Upper lobe of left lung (tissue), 4 donors: ENCODE data around the gene NFATC2IP.

ENCODE experiments used
- CTCF ChIP-seq, 6 experiments: fragments of 450-650 bp in 4 of 6; fragments of 200-600 bp in 2 of 6; sonication (generic) in 2 of 6; IDR thresholded peaks; one replicate each; pipeline ENCODE4 v1.5.1; 2016 to 2019; ENCODE audit warnings: antibody characterized with exemption in 6 of 6
- EP300 ChIP-seq, 4 donors: sonication (generic); formaldehyde crosslinking; IDR thresholded peaks; one replicate each; pipeline ENCODE4 v1.5.1; 2017; ENCODE audit warnings: antibody characterized with exemption in 4 of 4, control low read depth in 2 of 4
- POLR2A ChIP-seq, 4 donors: fragments of 450-650 bp; IDR thresholded peaks; one replicate each; pipeline ENCODE4 v1.5.1; 2016 to 2017; ENCODE audit warnings: antibody characterized with exemption in 4 of 4, mild to moderate bottlenecking in 2 of 4
- POLR2AphosphoS5 ChIP-seq, 2 donors: sonication (generic); formaldehyde crosslinking; IDR thresholded peaks; one replicate each; pipeline ENCODE4 v1.5.1; 2017; ENCODE audit warnings: antibody characterized with exemption in 2 of 2

DNA sequence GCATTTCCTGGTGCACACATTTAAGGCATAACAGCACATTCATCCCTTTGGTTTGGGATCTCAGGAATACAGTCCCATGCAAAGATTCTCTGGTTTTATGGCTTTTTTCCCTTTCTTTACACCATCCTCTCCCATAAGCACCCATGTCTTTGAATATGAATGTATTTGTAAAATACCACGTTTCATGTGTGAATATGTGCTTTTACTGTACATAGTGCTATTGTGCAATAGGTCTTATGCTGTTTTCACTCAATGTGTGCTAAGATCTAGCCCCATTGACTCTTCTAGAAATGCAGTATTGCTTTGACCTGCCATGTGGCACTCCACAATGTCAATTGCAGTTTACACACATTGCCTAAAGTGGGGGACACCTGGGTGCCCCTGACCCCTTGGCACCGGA, 13.8 kb downstream of the NFATC2IP start:
- TF ChIP-seq CTCF (IDR thresholded peaks at IDR 0.05) (no peak), POLR2A (IDR thresholded peaks at IDR 0.05) (no peak), EP300 (IDR thresholded peaks at IDR 0.05) (no peak), POLR2AphosphoS5 (IDR thresholded peaks at IDR 0.05) (no peak)
